PC-9 (cell line): ENCODE data around the gene TM4SF1.

Experiments used
- CTCF ChIP-seq: fragments of 200-600 bp; sonication (generic); conservative IDR thresholded peaks from 2 replicates; pipeline ENCODE4 v1.6.1; 2017; ENCODE audit warnings: mixed run types, antibody characterized with exemption, mild to moderate bottlenecking, moderate library complexity
- EZH2 ChIP-seq: fragments of 200-600 bp; sonication (generic); IDR thresholded peaks from 2 replicates; pipeline ENCODE4 v1.8.0; 2017; ENCODE audit warnings: antibody characterized with exemption, low read depth

DNA sequence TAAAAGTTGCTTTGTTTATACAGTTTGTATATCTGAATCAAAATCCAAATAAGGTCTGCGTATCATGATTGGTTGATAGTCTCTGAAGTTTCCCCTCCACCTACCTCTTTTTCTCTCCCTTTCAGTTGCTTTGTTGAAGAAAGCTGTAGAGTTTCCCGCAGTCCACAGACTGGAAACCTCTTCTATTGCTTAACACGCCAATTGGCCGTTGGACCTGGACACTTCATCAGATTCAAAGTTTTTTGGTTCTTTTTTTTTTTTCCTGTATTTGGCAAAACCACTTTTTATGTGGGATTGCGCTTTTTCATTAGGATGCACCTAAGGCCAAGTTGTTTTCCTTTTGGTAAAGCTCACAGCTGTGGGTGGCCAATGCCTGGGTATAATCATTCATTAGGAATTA lies 14.5 kb upstream of the TM4SF1 start:
- no peak for TF ChIP-seq CTCF
- TF ChIP-seq EZH2: no peak
